HCT116 (cell line): ENCODE measurements around the gene RNF11. TPM values are rescaled to one million over a fixed set of nuclear protein-coding genes. Genes with fewer than 3 reads are reported as not detected.

ENCODE experiments used
- ATAC-seq: fragments of 200-7000 bp; cut with Tn5 transposase; 2 replicates; pipeline ENCODE4 v1.9.1; 2020; ENCODE audit warnings: mild to moderate bottlenecking, moderate library complexity
- BruUV-seq: library from RNA; stranded (reverse); fragments of 400-500 nt; replicated peaks from 2 replicates; lab custom pipeline; 2021; lab: Mats Ljungman, UMichigan
- CTCF ChIA-PET: fragments of 300-600 bp; sonication (Branson Sonifier 250); formaldehyde crosslinking; loops from one replicate; lab custom pipeline; 2021; ENCODE audit warnings: antibody characterized with exemption; lab: Charles Lee
- POLR2A ChIA-PET: fragments of 300-600, 350-600 bp; sonication (Branson Sonifier 250); formaldehyde crosslinking; loops from one replicate; lab custom pipeline; 2021; ENCODE audit warnings: antibody characterized with exemption; lab: Charles Lee
- RAD21 ChIA-PET, 2 experiments: fragments of 300-600 bp; sonication (Branson Sonifier 250); formaldehyde crosslinking; loops; one replicate each; lab custom pipeline; 2023; ENCODE audit warnings: low total read pairs in 2 of 2; ENCODE audit not compliant: uncharacterized antibody in 2 of 2, unreplicated experiment in 2 of 2, low non-redundant PET in 1 of 2; lab: Charles Lee
- DNase-seq: peaks from one replicate; pipeline ENCODE4 v3.0.0-alpha.2; 2010; ENCODE audit warnings: low read depth, low spot score
- H2AFZ ChIP-seq: fragments of 200-600 bp; shearing (Covaris generic), sonication (generic); 2 replicates; pipeline ENCODE4 v1.6.1; 2017; ENCODE audit warnings: low read depth, mixed run types, mixed read lengths, antibody characterized with exemption, low read length; ENCODE audit not compliant: poor library complexity, severe bottlenecking
- H3K27ac ChIP-seq: 2 replicates; pipeline ENCODE4 v1.5.1; 2012; ENCODE audit warnings: low read depth, low read length
- H3K27me3 ChIP-seq: fragments of 200-600 bp; sonication (generic); 2 replicates; pipeline ENCODE4 v1.6.1; 2016; ENCODE audit warnings: mixed run types, low read length, mixed read lengths; ENCODE audit not compliant: insufficient read depth
- H3K36me3 ChIP-seq, 2 experiments: fragments of 200-500 bp in 1 of 2; fragments of 200-600 bp in 1 of 2; sonication (Bioruptor generic) in 1 of 2; sonication (generic) in 1 of 2; 2 replicates each; pipeline versions ENCODE4 v1.5.1 to v1.6.1; 2014 to 2016; ENCODE audit warnings: low read length in 2 of 2, inconsistent platforms in 1 of 2, mixed read lengths in 1 of 2, mixed run types in 1 of 2; ENCODE audit not compliant: insufficient read depth in 2 of 2, control insufficient read depth in 1 of 2
- H3K4me1 ChIP-seq, 2 experiments: fragments of 200-600 bp in 1 of 2; sonication (generic) in 1 of 2; 2 replicates each; pipeline versions ENCODE4 v1.5.1 to v1.6.1; 2012 to 2017; ENCODE audit warnings: low read length in 2 of 2, inconsistent platforms in 1 of 2, mild to moderate bottlenecking in 1 of 2, mixed read lengths in 1 of 2, mixed run types in 1 of 2, moderate library complexity in 1 of 2; ENCODE audit not compliant: insufficient read depth in 2 of 2, control insufficient read depth in 1 of 2
- H3K4me2 ChIP-seq: fragments of 200-600 bp; sonication (generic); 2 replicates; pipeline ENCODE4 v1.6.1; 2017; ENCODE audit warnings: mixed run types, low read length, mixed read lengths
- H3K4me3 ChIP-seq, 2 experiments: fragments of 200-600 bp in 1 of 2; sonication (generic) in 1 of 2; replicated peaks in 1 of 2; 2 replicates each; pipeline ENCODE4 v1.5.1; 2011 to 2016; ENCODE audit warnings: low read length in 2 of 2, control low read depth in 1 of 2, low read depth in 1 of 2, mild to moderate bottlenecking in 1 of 2, mixed read lengths in 1 of 2, mixed run types in 1 of 2
- H3K79me2 ChIP-seq: fragments of 200-600 bp; sonication (generic); 2 replicates; pipeline ENCODE4 v1.6.1; 2017; ENCODE audit warnings: mild to moderate bottlenecking, mixed run types, low read length, moderate library complexity, mixed read lengths; ENCODE audit not compliant: insufficient read depth
- H3K9ac ChIP-seq: fragments of 200-600 bp; sonication (generic); 2 replicates; pipeline ENCODE4 v1.6.1; 2016; ENCODE audit warnings: low read length, mixed read lengths
- H3K9me2 ChIP-seq: fragments of 200-600 bp; sonication (generic), shearing (Covaris generic); 2 replicates; pipeline ENCODE4 v1.6.1; 2017; ENCODE audit warnings: mixed run types, mild to moderate bottlenecking, moderate library complexity; ENCODE audit not compliant: insufficient read depth
- H3K9me3 ChIP-seq, 2 experiments: fragments of 200-500 bp in 1 of 2; fragments of 200-600 bp in 1 of 2; sonication (Bioruptor generic) in 1 of 2; sonication (generic) in 1 of 2; 2 replicates each; pipeline ENCODE4 v1.6.1; 2014 to 2017; ENCODE audit warnings: low read length in 2 of 2, mixed read lengths in 2 of 2, inconsistent platforms in 1 of 2, low read depth in 1 of 2, mild to moderate bottlenecking in 1 of 2, mixed run types in 1 of 2, moderate library complexity in 1 of 2; ENCODE audit not compliant: control insufficient read depth in 1 of 2, insufficient read depth in 1 of 2
- H4K20me1 ChIP-seq: fragments of 200-600 bp; sonication (generic), shearing (Covaris generic); 2 replicates; pipeline ENCODE4 v1.6.1; 2017; ENCODE audit warnings: mixed run types, mild to moderate bottlenecking, moderate library complexity; ENCODE audit not compliant: insufficient read depth
- JUND ChIP-seq: IDR thresholded peaks from 2 replicates; pipeline ENCODE4 v1.6.1; 2012
- POLR2A ChIP-seq: IDR thresholded peaks from 2 replicates; pipeline ENCODE4 v1.7.0; 2011; ENCODE audit warnings: borderline replicate concordance; ENCODE audit not compliant: insufficient read depth, insufficient read length; ENCODE audit errors: extremely low read depth
- SIN3A ChIP-seq: IDR thresholded peaks from 2 replicates; pipeline ENCODE4 v1.6.1; 2012; ENCODE audit warnings: low read depth
- SP1 ChIP-seq: IDR thresholded peaks from 2 replicates; pipeline ENCODE4 v1.6.1; 2012; ENCODE audit warnings: low read depth
- SRF ChIP-seq: IDR thresholded peaks from 2 replicates; pipeline ENCODE4 v1.6.1; 2012; ENCODE audit warnings: low read depth
- TCF7L2 ChIP-seq: IDR thresholded peaks from 2 replicates; pipeline ENCODE4 v1.7.0; 2011; ENCODE audit warnings: borderline replicate concordance, inconsistent platforms; ENCODE audit not compliant: insufficient read depth, insufficient read length; ENCODE audit errors: extremely low read depth
- ZBTB33 ChIP-seq: IDR thresholded peaks from 2 replicates; pipeline ENCODE4 v1.6.1; 2011; ENCODE audit warnings: mild to moderate bottlenecking, low read length, moderate library complexity; ENCODE audit not compliant: insufficient replicate concordance; ENCODE audit errors: extremely low read depth
- intact Hi-C: fragments of 100-400 bp; cut with micrococcal nuclease; formaldehyde crosslinking; loops from 2 replicates; pipeline ENCODE4 v1.10.0; 2022
- total RNA-seq: library from RNA; stranded (reverse); gene quantifications from one replicate; pipeline ENCODE4 v1.2.1, GENCODE V29; 2021; ENCODE audit not compliant: unreplicated experiment
- TF ChIP-seq, protein P1 (sequence below): IDR thresholded peaks from 2 replicates; pipeline ENCODE4 v1.6.1; 2012

The RNF11 gene
- total RNA-seq, 1 experiment from 2014 or later = 60.9 TPM

DNA sequence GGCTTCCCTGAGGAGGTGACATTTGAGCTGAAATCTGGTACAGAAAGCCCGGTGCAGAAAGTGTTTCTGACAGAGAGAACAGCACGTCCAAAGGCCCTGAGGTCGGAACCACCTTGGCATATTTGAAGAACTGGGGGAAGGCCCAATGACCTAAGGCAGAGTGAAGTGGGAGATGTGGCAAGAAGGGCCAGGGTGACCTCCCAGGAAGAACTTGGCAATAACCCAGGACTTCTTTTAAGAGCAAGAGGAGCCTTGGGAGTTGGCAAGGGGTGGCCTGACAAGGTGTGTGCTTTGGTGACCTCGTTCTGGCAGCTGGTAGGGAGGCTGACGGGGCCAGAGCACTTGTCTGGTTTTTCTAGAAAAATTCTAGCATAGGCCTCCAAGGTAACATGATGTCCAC, 70.9 kb downstream of the RNF11 start (continued):
- TF ChIP-seq ZBTB33 = no peak

DNA sequence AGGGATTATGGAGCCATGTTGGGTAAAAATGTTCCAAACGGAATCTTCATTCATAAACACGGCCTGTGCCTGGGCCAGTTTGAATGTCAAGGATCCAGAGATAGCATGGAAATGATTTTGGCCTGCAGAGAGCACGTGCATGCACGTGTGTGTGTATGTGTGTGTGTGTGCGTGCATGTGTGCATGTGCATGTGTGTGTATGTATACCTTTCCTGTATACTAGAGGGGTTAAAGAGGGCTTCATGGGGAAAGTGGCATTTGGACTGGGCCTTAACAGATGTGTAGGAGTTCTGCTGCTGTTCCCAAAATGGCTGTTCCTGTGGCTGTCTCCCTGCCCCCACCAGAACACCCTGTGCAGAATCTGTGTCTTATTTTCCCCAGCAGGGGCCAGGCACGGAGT, 72.6 kb downstream of the RNF11 start:
- no peak overlapping the region for H3K4me3 ChIP-seq
- DNase-seq = no peak
- no TSS peak for BruUV-seq
- H3K27ac ChIP-seq = no peak overlapping the region
- RAD21 ChIA-PET = no interaction called here
- H3K36me3 ChIP-seq = no peaks in the 10 kb centered on the region
- H3K9me3 ChIP-seq = no peaks in the 10 kb centered on the region
- CTCF ChIA-PET = no interaction called here
- H3K9ac ChIP-seq = no peak overlapping the region
- no peaks in the 10 kb centered on the region for H3K9me2 ChIP-seq
- H2AFZ ChIP-seq = no peak overlapping the region
- no peaks in the 10 kb centered on the region for H3K27me3 ChIP-seq
- peaks cover 3 to 19% of the 10 kb centered on the region in 2 experiments; a peak in 3 of 4 replicates for H3K4me1 ChIP-seq
- no peak for TF ChIP-seq SRF
- TF ChIP-seq JUND = no peak
- no peak for TF ChIP-seq POLR2A
- TF ChIP-seq, all 23 proteins: peak for 0
- Histone ChIP-seq H4K20me1 (no peaks in the 10 kb centered on the region), H3K79me2 (no peaks in the 10 kb centered on the region), H3K4me2 (no peak overlapping the region)
- POLR2A ChIA-PET = no interaction called here
- no peak for ATAC-seq
- intact Hi-C loops = no loop called here

DNA sequence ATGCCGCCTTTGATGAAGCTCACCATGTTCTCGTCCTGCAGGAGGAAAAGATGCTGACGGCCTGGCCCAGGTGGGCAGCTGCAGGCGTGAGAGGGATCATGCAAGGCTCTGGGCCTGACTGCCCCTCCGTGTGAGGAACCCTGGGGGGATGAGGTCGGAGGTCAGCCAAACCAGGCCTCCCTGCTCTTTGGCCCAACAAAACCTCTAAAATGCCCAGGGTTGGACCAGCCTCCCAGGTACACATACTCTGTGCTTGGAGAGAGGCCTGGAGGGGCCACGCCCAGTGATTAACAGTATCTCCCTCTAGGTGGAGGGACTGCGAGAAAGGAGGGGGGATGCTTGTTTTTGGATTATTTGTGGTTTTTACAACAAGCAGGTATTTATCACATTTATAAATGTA, 73.2 kb downstream of the RNF11 start:
- H3K4me2 ChIP-seq = no peak overlapping the region
- CTCF ChIA-PET = no interaction called here
- no peaks in the 10 kb centered on the region for H3K36me3 ChIP-seq
- intact Hi-C loops = no loop called here
- H3K27me3 ChIP-seq = no peaks in the 10 kb centered on the region
- H3K27ac ChIP-seq = no peak overlapping the region
- DNase-seq = no peak
- H3K79me2 ChIP-seq = no peaks in the 10 kb centered on the region
- H2AFZ ChIP-seq = no peak overlapping the region
- H3K9ac ChIP-seq = no peak overlapping the region
- POLR2A ChIA-PET = no interaction called here
- H3K4me1 ChIP-seq = peaks cover 9 to 26% of the 10 kb centered on the region in 2 experiments
- RAD21 ChIA-PET = no interaction called here
- H3K4me3 ChIP-seq = no peak overlapping the region
- H3K9me3 ChIP-seq = no peaks in the 10 kb centered on the region
- ATAC-seq = no peak
- TF ChIP-seq SIN3A (no peak), SP1 (no peak), POLR2A (no peak), ZBTB33 (no peak), TCF7L2 (no peak)
- TF ChIP-seq, protein P1, sequence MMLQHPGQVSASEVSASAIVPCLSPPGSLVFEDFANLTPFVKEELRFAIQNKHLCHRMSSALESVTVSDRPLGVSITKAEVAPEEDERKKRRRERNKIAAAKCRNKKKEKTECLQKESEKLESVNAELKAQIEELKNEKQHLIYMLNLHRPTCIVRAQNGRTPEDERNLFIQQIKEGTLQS = no peak
- no peaks in the 10 kb centered on the region for H3K9me2 ChIP-seq
- H4K20me1 ChIP-seq = no peaks in the 10 kb centered on the region
- no TSS peak for BruUV-seq
